Ovary (tissue), 9 donors: ENCODE data around the gene CTDP1. TPM values are rescaled to one million over a fixed set of nuclear protein-coding genes. Genes with fewer than 3 reads are reported as not detected.

ENCODE experiments used
- DNase-seq, 5 donors: peaks; one replicate each; pipeline ENCODE4 v3.0.0-alpha.2; 2019 to 2020
- H3K27ac ChIP-seq, 2 donors: fragments of 200-600 bp; one replicate each; pipeline versions ENCODE4 v1.5.1 to v1.8.0; 2019 to 2022
- H3K27me3 ChIP-seq: fragments of 200-600 bp; one replicate; pipeline ENCODE4 v1.8.0; 2022
- H3K36me3 ChIP-seq: fragments of 200-600 bp; sonication (generic); one replicate; pipeline ENCODE4 v1.5.1; 2019
- H3K4me1 ChIP-seq: one replicate; pipeline ENCODE4 v1.8.1; 2013; ENCODE audit warnings: mild to moderate bottlenecking, moderate library complexity; ENCODE audit not compliant: insufficient read depth
- H3K4me3 ChIP-seq: fragments of 200-600 bp; sonication (generic); one replicate; pipeline ENCODE4 v1.5.1; 2017
- H3K9me3 ChIP-seq, 2 donors: fragments of 200-600 bp in 1 of 2; sonication (generic) in 1 of 2; one replicate each; pipeline versions ENCODE4 v1.5.1 to v1.8.1; 2013 to 2019; ENCODE audit warnings: mild to moderate bottlenecking in 1 of 2, moderate library complexity in 1 of 2
- EP300 ChIP-seq: sonication (generic); formaldehyde crosslinking; IDR thresholded peaks from one replicate; pipeline ENCODE4 v1.6.1; 2017; ENCODE audit warnings: antibody characterized with exemption
- POLR2A ChIP-seq: fragments of 450-650 bp; IDR thresholded peaks from one replicate; pipeline ENCODE4 v1.6.1; 2017; ENCODE audit warnings: antibody characterized with exemption, mild to moderate bottlenecking, moderate library complexity
- WGBS, 3 donors: extraction: QIAGEN DNeasy Blood & Tissue Kit in 1 of 3; methylation state at CpG; one replicate each; pipeline versions ENCODE4 v1.1.5 to v1.1.7; 2013 to 2017; 5-methylcytosine and 5-hydroxymethylcytosine counted together
- intact Hi-C, 4 donors: fragments of 100-400 bp; cut with DNase I; formaldehyde crosslinking; loops; one replicate each; pipeline versions ENCODE4 v1.11.0 to v1.15.1; 2022 to 2023
- polyA plus RNA-seq, 2 donors: library from polyadenylated mRNA; stranded (reverse); fragments of 200-250 nt in 1 of 2; fragments of 350-450 nt in 1 of 2; fragmentation: Illumina TruSeq in 1 of 2; extraction: RNeasy Lipid Tissue Mini Kit (QIAGEN cat#74804) in 1 of 2; gene quantifications; one replicate each; pipeline ENCODE4 v1.2.3, GENCODE V29; 2013 to 2014
- total RNA-seq, 7 donors: library from RNA; depleted of rRNA in 2 of 7; stranded (reverse); fragments of >200 nt in 2 of 7; fragmentation: NEBNext Ultra II Directional in 3 of 7; extraction: Animal tissue kit (Norgen Biotek cat#: 25700) in 3 of 7; gene quantifications; one replicate each; pipeline versions ENCODE4 v1.1.0 to v1.2.4, GENCODE V29; 2016 to 2023
- TF ChIP-seq, protein P1 (sequence below), 3 donors: fragments of 450-650 bp in 2 of 3; fragments of 200-600 bp in 1 of 3; IDR thresholded peaks; one replicate each; pipeline versions ENCODE4 v1.5.1 to v1.8.0; 2016 to 2022; ENCODE audit warnings: antibody characterized with exemption in 3 of 3, mild to moderate bottlenecking in 1 of 3
- donor health status: DM: no; HTN: no; CAD: no; lungs with moderate emphysema.
- donor health status: DM: no; HTN: no; CAD: no.
- donor health status: Bipolar disorder and iron deficiency.
- donor health status: DM: yes; HTN: yes; CAD: no.
- donor health status: DM: no; HTN: no; CAD: no.
- donor health status: DM: yes; HTN: yes; CAD: no.

Gene CTDP1
- total and polyA plus RNA-seq, 9 donors = 2.5 to 15.2 (median 11.2) TPM

DNA sequence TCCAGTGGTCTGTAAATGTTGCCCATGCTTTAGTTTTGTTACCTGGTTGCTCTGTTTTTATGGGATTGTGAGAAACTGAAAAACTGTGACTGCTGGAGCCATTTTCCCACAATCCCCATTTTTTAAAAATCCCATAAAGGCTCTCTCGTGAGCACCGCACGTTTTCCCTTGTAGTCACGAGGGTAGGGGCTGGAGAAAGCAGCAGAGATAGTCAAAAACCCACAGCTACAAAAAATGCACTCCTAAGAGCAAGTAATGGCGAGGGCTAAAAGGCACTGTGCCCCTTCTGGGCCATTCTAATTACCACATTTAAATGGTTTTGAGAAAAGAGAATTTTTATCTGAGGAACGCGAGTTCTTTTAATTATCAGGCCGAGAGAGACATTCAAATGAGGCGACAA, 1.8 kb upstream of the CTDP1 start:
- no peak overlapping the region for H3K27ac ChIP-seq

GRCh38 chr18:79678665-79679551, 695 bp upstream of the CTDP1 start:
- peaks cover 12% of the 10 kb centered on the region for H3K4me1 ChIP-seq
- TF ChIP-seq EP300 (no peak), POLR2A (peak; percentile 30)
- TF ChIP-seq, protein P1, sequence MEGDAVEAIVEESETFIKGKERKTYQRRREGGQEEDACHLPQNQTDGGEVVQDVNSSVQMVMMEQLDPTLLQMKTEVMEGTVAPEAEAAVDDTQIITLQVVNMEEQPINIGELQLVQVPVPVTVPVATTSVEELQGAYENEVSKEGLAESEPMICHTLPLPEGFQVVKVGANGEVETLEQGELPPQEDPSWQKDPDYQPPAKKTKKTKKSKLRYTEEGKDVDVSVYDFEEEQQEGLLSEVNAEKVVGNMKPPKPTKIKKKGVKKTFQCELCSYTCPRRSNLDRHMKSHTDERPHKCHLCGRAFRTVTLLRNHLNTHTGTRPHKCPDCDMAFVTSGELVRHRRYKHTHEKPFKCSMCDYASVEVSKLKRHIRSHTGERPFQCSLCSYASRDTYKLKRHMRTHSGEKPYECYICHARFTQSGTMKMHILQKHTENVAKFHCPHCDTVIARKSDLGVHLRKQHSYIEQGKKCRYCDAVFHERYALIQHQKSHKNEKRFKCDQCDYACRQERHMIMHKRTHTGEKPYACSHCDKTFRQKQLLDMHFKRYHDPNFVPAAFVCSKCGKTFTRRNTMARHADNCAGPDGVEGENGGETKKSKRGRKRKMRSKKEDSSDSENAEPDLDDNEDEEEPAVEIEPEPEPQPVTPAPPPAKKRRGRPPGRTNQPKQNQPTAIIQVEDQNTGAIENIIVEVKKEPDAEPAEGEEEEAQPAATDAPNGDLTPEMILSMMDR (IDR thresholded peaks at IDR 0.05) = no peak
- intact Hi-C loops = loop anchor here in 1 of 4 donors (1.0 to 10.0 kb wide), 2 partner anchors 255 to 614 kb away; partner anchors contain the start of gene ATP9B

More for the DNA sequence above, 1.8 kb upstream of the CTDP1 start:
- Histone ChIP-seq H3K4me1 (peaks cover 12% of the 10 kb centered on the region), H3K9me3 (no peaks in the 10 kb centered on the region), H3K4me3 (no peak overlapping the region), H3K27me3 (no peaks in the 10 kb centered on the region), H3K36me3 (no peaks in the 10 kb centered on the region)
- no peak for TF ChIP-seq EP300
- TF ChIP-seq, protein P1 (IDR thresholded peaks at IDR 0.05) = no peak
- TF ChIP-seq POLR2A = no peak
- 83 to 88% (median 88%) methylated on average over 9 of the region's 9 CpGs for WGBS, 3 donors
- DNase-seq = no peak
- intact Hi-C loops = loop anchor here in 1 of 4 donors (10.0 kb wide), 1 partner anchor 613 kb away; the partner anchor contains the start of gene ATP9B

DNA sequence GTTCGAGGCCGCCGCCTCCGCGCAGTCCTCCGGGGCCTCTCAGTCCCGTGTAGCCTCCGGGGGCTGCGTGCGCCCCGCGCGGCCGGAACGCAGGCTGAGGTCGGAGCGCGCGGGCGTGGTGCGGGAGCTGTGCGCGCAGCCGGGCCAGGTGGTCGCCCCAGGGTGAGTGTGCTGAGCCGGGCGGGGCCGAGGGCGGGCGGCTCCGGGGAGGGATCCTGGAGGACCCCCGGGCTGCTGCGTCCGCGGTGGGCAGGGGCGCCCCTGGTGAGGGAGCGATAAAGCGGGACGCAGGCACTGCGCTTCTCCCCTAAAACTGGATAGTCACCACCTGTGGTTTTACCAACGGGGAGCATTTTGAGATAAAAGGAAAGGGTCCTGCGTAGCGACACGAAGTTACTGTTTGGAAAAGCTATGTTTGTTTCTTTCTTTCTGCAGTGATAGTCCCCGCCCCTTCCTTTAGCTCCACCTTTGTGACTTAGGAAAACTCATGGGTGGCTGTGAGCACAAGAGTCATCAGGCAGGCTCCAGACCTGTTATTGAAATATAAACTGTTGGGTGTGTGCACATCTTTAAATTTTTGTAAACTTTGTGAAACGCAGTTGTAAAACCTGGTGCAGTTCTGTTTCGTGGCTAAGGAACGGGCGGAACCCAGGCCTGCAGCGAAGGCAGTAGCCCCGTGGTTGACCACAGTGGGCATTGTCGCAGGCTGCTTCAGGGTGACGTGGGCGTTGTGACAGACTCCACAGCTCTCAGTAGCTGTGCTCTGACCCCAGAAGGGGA, 687 bp downstream of the CTDP1 start:
- DNase-seq = peak in 1 of 5 donors; percentile 60
- WGBS, 3 donors = 3 to 10% (median 4%) methylated on average over 35 to 54 of the region's 54 CpGs
- intact Hi-C loops = no loop called here
- H3K36me3 ChIP-seq = no peaks in the 10 kb centered on the region
- peak overlapping the region; percentile 94 to 99 for H3K27ac ChIP-seq
- peaks cover 12% of the 10 kb centered on the region for H3K4me1 ChIP-seq
- H3K9me3 ChIP-seq = no peaks in the 10 kb centered on the region
- H3K27me3 ChIP-seq = no peaks in the 10 kb centered on the region
- peak overlapping the region; percentile 59 for H3K4me3 ChIP-seq
- TF ChIP-seq, protein P1 (IDR thresholded peaks at IDR 0.05) = no peak
- TF ChIP-seq EP300 (no peak), POLR2A (no peak)

More at GRCh38 chr18:79678665-79679551, 695 bp upstream of the CTDP1 start:
- Histone ChIP-seq H3K36me3 (no peaks in the 10 kb centered on the region), H3K27ac (peak overlapping the region; percentile 94 to 99), H3K4me3 (peak overlapping the region; percentile 59), H3K27me3 (no peaks in the 10 kb centered on the region), H3K9me3 (no peaks in the 10 kb centered on the region)
- 0 to 1% (median 1%) methylated on average over 41 to 77 of the region's 77 CpGs for WGBS, 3 donors
- peak; percentile 97 to 99 (median 98) for DNase-seq

- TF ChIP-seq POLR2A = no peak
- TF ChIP-seq EP300 = no peak
- TF ChIP-seq, protein P1 (IDR thresholded peaks at IDR 0.05) = no peak
- intact Hi-C loops = no loop called here
- peak in 2 of 5 donors; percentile 35 to 47 for DNase-seq
- no peaks in the 10 kb centered on the region for H3K27me3 ChIP-seq
- no peaks in the 10 kb centered on the region for H3K36me3 ChIP-seq
- no peak overlapping the region for H3K27ac ChIP-seq
- no peaks in the 10 kb centered on the region for H3K9me3 ChIP-seq
- WGBS, 3 donors = 56 to 69% (median 60%) methylated on average over 20 of the region's 20 CpGs
- peak overlapping the region; percentile 59 for H3K4me3 ChIP-seq
- peaks cover 12% of the 10 kb centered on the region for H3K4me1 ChIP-seq
Measured at GRCh38 chr18:79680891-79681339, 1.3 kb downstream of the CTDP1 start.
